Mucosa of rectum (tissue), 2 donors: ENCODE measurements around the gene PDCD6IP.

Experiments
- H3K27ac ChIP-seq, 2 donors: one replicate each; pipeline ENCODE4 v1.7.0; 2013; ENCODE audit warnings: inconsistent platforms in 2 of 2, low read depth in 2 of 2, low read length in 2 of 2
- H3K27me3 ChIP-seq, 2 donors: one replicate each; pipeline ENCODE4 v1.7.0; 2013; ENCODE audit warnings: low read length in 2 of 2; ENCODE audit not compliant: control insufficient read depth in 2 of 2, insufficient read depth in 2 of 2
- H3K36me3 ChIP-seq, 2 donors: one replicate each; pipeline ENCODE4 v1.7.0; 2013; ENCODE audit warnings: low read length in 2 of 2; ENCODE audit not compliant: control insufficient read depth in 2 of 2, insufficient read depth in 2 of 2
- H3K4me1 ChIP-seq, 2 donors: one replicate each; pipeline ENCODE4 v1.7.0; 2013; ENCODE audit warnings: low read length in 2 of 2, mild to moderate bottlenecking in 1 of 2; ENCODE audit not compliant: control insufficient read depth in 2 of 2, insufficient read depth in 2 of 2
- H3K4me3 ChIP-seq, 2 donors: one replicate each; pipeline ENCODE4 v1.7.0; 2013; ENCODE audit warnings: low read length in 2 of 2
- H3K9ac ChIP-seq, 2 donors: one replicate each; pipeline ENCODE4 v1.7.0; 2013; ENCODE audit warnings: low read length in 2 of 2, low read depth in 1 of 2, mild to moderate bottlenecking in 1 of 2
- H3K9me3 ChIP-seq, 2 donors: one replicate each; pipeline ENCODE4 v1.7.0; 2013; ENCODE audit warnings: low read length in 2 of 2; ENCODE audit not compliant: control insufficient read depth in 2 of 2
- donor health status: healthy.
- donor health status: Normal muscosa, but diverticular disease.

The PDCD6IP gene

DNA sequence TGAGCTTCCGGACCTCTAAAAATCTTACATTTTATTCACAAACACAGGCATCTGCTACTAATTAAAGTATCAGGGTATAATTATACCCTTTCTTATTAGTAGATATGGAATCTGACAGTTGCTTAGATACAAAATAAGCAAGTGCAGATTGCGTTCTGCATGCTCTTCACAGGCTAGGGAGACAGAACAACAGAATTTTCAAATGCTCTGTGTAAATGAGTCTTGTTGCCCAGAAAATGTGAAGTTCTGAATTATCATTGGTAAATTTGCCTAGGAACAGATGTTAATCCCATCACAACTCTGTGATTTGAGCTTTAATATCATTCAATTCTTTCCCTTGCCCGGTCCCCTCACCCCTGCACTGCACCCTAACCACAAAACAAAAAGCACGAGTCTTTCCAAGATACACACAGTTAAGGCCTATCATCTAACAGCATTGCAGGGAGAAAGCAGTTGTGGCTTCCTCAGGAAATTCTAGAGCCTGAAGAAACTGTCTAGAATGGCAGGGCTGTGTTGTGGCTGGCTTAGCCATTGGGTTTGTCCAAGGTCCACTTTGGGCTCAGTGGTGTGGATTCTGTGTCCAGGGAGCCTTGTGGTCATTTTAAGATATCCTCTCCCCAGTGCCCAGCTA is 119.8 kb downstream of the PDCD6IP start:
- H3K4me3 ChIP-seq = no peak overlapping the region
- H3K36me3 ChIP-seq = no peaks in the 10 kb centered on the region
- no peaks in the 10 kb centered on the region for H3K9me3 ChIP-seq
- H3K27ac ChIP-seq = no peak overlapping the region
- H3K4me1 ChIP-seq = no peaks in the 10 kb centered on the region
- H3K9ac ChIP-seq = no peak overlapping the region
- no peaks in the 10 kb centered on the region for H3K27me3 ChIP-seq
